ENCODE measurements around the gene HBA2. TPM values are rescaled to one million over a fixed set of nuclear protein-coding genes. Genes with fewer than 3 reads are reported as not detected.
A peak's percentile ranks its signal among the peaks of the same experiment; 100 is the strongest.

The HBA2 gene
- total RNA-seq, 1 donor from 2014 or later: not detected

DNA sequence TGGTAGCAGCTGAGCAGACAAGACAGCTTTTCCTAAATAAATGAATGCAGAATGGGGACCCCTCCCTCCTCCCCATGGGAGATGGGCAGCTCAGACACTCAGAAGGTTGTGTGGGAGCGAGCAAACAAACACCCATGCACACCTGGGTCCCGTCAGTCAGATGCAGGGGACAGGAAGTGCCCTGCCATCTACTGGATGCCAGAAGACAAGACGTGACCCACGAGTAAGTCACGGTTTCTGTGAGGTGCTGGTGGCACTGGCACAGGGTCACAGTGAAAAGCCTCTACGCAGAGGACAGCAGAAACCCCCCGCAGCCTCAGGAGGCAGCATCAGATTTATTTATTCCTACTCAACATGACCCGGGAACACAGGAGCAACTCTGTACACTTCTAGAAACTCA lies 16.0 kb downstream of the HBA2 start:
- no peaks in the 10 kb centered on the region for H3K9me3 Mint-ChIP-seq
- peaks cover 3% of the 10 kb centered on the region for H3K27me3 Mint-ChIP-seq (ENCODE audit: insufficient read depth, low read depth)
- no peak for DNase-seq (ENCODE audit: low spot score)
- Histone ChIP-seq H3K4me3 (no peak overlapping the region), H3F3A (ENCODE audit: low read depth) (peaks cover 17% of the 10 kb centered on the region), H3K27ac (no peak overlapping the region), H3K4me1 (no peaks in the 10 kb centered on the region), H3K36me3 (no peaks in the 10 kb centered on the region), H3K9ac (no peak overlapping the region), H2AFZ (replicated peaks) (no peak overlapping the region), H4K20me1 (ENCODE audit: low read depth) (peaks cover 22% of the 10 kb centered on the region), H3K79me2 (ENCODE audit: low read depth) (no peaks in the 10 kb centered on the region), H3K27me3 (no peaks in the 10 kb centered on the region), H3K9me3 (ENCODE audit: low read depth) (no peaks in the 10 kb centered on the region), H3K4me2 (no peak overlapping the region)
- H3K4me3 Mint-ChIP-seq: no peak overlapping the region
- H3K36me3 Mint-ChIP-seq: peaks cover 30% of the 10 kb centered on the region
- no peak overlapping the region for H3K27ac Mint-ChIP-seq
- no peaks in the 10 kb centered on the region for H3K4me1 Mint-ChIP-seq
- TF ChIP-seq CTCF (IDR thresholded peaks at IDR 0.05) (peak; percentile 28), EZH2phosphoT487 (IDR thresholded peaks at IDR 0.05) (no peak), EZH2 (IDR thresholded peaks at IDR 0.05) (no peak)

DNA sequence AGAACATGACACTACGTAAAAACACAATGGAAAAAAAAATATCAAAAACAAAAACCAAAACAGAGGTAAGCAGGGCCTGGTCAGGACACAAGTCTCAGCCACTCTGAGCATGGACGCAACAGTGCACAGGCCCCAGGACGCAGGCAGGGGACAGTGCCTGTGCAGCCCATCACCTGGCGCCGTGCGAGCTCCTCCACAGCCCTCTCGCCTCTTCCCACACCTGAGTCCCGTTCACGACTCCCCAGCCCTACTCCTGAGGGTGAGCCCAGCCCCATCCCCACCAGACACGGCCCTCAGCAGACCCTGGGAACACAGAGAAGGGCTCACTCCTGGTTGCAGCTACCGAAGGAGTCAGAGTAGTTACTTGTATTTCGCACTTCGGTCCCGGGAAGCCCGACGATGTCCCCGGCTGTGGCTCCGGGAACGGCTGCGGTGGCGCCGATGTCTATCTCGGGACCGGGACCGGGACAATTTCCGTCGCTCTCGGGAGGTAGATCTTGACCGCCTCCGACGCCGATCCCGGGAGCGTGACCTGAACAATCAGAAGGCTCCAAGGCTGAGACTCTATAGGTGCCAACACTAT lies 17.0 kb downstream of the HBA2 start:
- no peaks in the 10 kb centered on the region for H3K4me1 ChIP-seq
- H3K9ac ChIP-seq: no peak overlapping the region
- no peaks in the 10 kb centered on the region for H3K36me3 ChIP-seq
- peaks cover 25% of the 10 kb centered on the region for H4K20me1 ChIP-seq (ENCODE audit: low read depth)
- no peak overlapping the region for H3K4me2 ChIP-seq
- no peak overlapping the region for H3K4me3 ChIP-seq
- H3K27me3 Mint-ChIP-seq (ENCODE audit: insufficient read depth, low read depth): peaks cover 5% of the 10 kb centered on the region
- H3K36me3 Mint-ChIP-seq: peaks cover 36% of the 10 kb centered on the region
- no peak overlapping the region for H3K27ac ChIP-seq
- H3K4me3 Mint-ChIP-seq: peak overlapping the region; percentile 63
- no peak overlapping the region for H3K27ac Mint-ChIP-seq
- H3F3A ChIP-seq (ENCODE audit: low read depth): peaks cover 9% of the 10 kb centered on the region
- H2AFZ ChIP-seq (replicated peaks): no peak overlapping the region
- no peak for DNase-seq (ENCODE audit: low spot score)
- H3K9me3 Mint-ChIP-seq: no peaks in the 10 kb centered on the region
- no peaks in the 10 kb centered on the region for H3K79me2 ChIP-seq (ENCODE audit: low read depth)
- no peaks in the 10 kb centered on the region for H3K4me1 Mint-ChIP-seq
- no peak for TF ChIP-seq EZH2 (IDR thresholded peaks at IDR 0.05)
- no peak for TF ChIP-seq CTCF (IDR thresholded peaks at IDR 0.05)
- no peak for TF ChIP-seq EZH2phosphoT487 (IDR thresholded peaks at IDR 0.05)
- H3K9me3 ChIP-seq (ENCODE audit: low read depth): no peaks in the 10 kb centered on the region
- H3K27me3 ChIP-seq: no peaks in the 10 kb centered on the region

DNA sequence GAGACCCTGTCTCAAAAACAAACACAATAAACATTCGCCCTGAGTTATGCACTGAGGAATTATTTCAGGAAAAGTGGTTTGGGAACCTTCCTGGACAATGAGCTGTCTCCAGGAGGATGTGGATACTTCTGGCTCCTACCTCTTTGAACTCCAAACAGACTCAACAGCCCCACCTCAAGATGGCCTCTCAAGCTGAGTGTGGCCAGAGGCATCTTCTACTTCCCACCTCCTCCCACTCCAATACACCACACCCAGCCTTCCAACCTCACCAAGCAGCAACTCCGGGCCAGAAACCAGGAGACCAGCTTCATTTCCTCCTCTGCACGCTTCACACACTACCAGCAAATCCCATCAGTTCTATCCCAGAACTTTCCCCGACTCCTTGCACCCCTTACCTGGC lies 19.2 kb downstream of the HBA2 start:
- Mint-ChIP-seq H3K9me3 (no peaks in the 10 kb centered on the region), H3K36me3 (peaks cover 36% of the 10 kb centered on the region), H3K4me1 (no peaks in the 10 kb centered on the region), H3K4me3 (peak overlapping the region; percentile 13), H3K27me3 (ENCODE audit: insufficient read depth, low read depth) (peaks cover 5% of the 10 kb centered on the region), H3K27ac (no peak overlapping the region)
- no peak for DNase-seq (ENCODE audit: low spot score)
- H3K9ac ChIP-seq: no peak overlapping the region
- H4K20me1 ChIP-seq (ENCODE audit: low read depth): peaks cover 35% of the 10 kb centered on the region
- H3K9me3 ChIP-seq (ENCODE audit: low read depth): no peaks in the 10 kb centered on the region
- H3K4me1 ChIP-seq: no peaks in the 10 kb centered on the region
- no peak overlapping the region for H3K4me2 ChIP-seq
- TF ChIP-seq EZH2phosphoT487 (IDR thresholded peaks at IDR 0.05) (no peak), EZH2 (IDR thresholded peaks at IDR 0.05) (no peak), CTCF (IDR thresholded peaks at IDR 0.05) (no peak)
- H3K4me3 ChIP-seq: no peak overlapping the region
- peaks cover 4% of the 10 kb centered on the region for H3F3A ChIP-seq (ENCODE audit: low read depth)
- no peak overlapping the region for H3K27ac ChIP-seq
- no peaks in the 10 kb centered on the region for H3K27me3 ChIP-seq
- H3K79me2 ChIP-seq (ENCODE audit: low read depth): no peaks in the 10 kb centered on the region
- no peak overlapping the region for H2AFZ ChIP-seq (replicated peaks)
- no peaks in the 10 kb centered on the region for H3K36me3 ChIP-seq

All from neural progenitor cell (in vitro differentiated cells).